Globus pallidus (tissue), 1 donor: ENCODE measurements around the gene ADGRV1.

Source experiments
- DNase-seq: peaks from one replicate; pipeline ENCODE4 v3.0.0-alpha.2; 2015; ENCODE audit warnings: low spot score

The ADGRV1 gene

GRCh38 chr5:91164424-91164823 is 605.8 kb downstream of the ADGRV1 start:
- peak; percentile 81 for DNase-seq

- no peak for DNase-seq
These were observed 607.6 kb downstream of the ADGRV1 start for GRCh38 chr5:91166059-91166807.

GRCh38 chr5:91168859-91169258 is 610.3 kb downstream of the ADGRV1 start:
- DNase-seq: no peak

- DNase-seq: no peak
These were observed 611.7 kb downstream of the ADGRV1 start for GRCh38 chr5:91170266-91170665.

GRCh38 chr5:91171322-91171721 is 612.7 kb downstream of the ADGRV1 start:
- no peak for DNase-seq

GRCh38 chr5:91174396-91174795 is 615.8 kb downstream of the ADGRV1 start:
- DNase-seq: no peak

DNA sequence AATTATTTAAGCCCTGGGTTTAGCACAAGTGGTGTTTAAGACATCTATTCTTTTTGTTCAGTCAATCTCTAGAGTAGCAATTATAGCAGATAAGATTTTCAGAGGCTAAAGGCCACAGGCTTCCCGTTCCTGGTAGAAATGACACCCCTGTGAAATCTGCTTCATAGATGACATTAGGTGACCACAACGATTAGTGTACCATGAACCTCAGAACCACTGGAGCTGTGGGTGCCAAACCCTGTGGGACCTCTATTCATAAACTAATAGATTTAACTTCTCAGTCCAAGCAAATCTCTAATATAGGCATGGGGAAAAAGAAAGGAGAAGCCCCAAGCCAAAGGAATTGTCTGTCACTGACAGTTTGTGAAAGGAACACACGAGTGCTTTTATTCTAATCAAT is 617.1 kb downstream of the ADGRV1 start:
- DNase-seq: no peak

- no peak for DNase-seq
These were observed 617.9 kb downstream of the ADGRV1 start for GRCh38 chr5:91176288-91177016.

GRCh38 chr5:91177085-91177484 is 618.5 kb downstream of the ADGRV1 start:
- no peak for DNase-seq

DNA sequence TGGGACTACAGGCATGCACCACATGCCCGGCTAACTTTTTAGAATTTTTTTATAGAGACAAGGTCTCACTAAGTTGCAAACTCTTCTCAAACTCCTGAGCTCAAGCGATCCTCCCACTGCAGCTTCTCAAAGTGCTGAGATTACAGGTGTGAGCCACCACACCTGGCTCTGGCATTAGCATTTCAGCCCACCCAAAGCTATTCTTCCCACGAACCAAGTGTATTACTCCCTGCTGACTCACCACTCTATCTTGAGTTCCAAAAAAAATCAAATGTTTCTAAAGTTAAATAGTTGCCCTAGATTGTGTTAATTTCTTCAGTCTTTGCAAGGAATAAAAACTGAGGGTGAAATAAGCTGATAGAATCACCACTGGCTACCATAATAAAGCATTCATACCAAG is 619.0 kb downstream of the ADGRV1 start:
- no peak for DNase-seq

DNA sequence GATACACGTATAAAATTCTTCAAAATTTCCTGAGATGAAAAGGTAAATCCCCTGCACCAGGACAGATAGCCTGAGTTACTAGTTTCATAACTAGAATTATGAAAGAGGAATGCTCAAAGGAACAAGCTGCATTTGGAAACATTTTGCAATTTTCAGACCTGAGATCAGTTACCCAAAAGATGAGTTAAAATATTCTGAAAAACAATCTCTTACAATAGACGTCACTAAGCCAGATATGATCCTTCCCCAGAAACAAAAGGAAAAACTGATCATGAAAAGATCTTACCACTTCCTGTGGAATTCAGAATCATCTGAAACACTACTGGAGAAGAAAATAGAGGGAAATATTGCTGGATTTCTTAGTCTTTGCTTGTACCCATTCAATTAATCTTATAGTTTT is 619.9 kb downstream of the ADGRV1 start:
- DNase-seq: no peak

GRCh38 chr5:91179018-91179417 is 620.4 kb downstream of the ADGRV1 start:
- no peak for DNase-seq

DNA sequence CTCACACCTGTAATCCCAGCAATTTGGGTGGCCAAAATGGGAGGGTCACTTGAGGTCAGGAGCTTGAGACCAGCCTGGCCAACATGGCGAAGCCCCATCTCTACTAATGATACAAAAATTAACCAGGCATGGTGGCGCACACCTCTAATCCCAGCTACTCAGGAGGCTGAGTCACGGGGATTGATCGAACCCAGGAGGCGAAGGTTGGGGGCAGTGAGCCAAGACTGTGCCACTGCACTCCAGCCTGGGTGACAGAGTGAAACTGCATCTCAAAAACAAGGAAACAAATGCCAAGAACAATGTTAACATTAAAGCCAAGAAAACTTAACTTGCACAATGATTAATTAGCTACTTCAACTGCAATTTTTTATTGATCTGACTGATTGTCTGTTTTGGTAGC is 621.9 kb downstream of the ADGRV1 start:
- no peak for DNase-seq

DNA sequence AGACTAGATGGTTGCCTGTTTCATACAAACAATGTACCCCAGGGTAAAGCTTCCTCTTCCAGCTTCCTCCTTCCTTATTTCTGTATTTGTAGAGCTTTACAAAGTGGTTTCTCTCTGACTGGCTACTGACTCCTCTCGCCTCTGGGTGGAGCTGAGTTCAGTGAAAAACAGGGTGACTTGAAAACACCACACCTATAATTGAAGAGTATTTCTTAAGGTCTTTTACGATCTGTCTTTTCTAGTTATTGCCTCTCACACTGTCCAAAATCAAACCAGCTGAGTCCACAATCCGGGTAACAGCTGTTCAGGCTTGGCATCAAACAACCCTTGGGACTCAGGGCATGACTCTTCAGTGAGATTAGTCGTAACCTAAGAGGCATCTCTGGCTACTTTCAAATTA is 624.2 kb downstream of the ADGRV1 start:
- peak; percentile 38 for DNase-seq

GRCh38 chr5:91183743-91184142 is 625.1 kb downstream of the ADGRV1 start:
- DNase-seq: no peak

DNA sequence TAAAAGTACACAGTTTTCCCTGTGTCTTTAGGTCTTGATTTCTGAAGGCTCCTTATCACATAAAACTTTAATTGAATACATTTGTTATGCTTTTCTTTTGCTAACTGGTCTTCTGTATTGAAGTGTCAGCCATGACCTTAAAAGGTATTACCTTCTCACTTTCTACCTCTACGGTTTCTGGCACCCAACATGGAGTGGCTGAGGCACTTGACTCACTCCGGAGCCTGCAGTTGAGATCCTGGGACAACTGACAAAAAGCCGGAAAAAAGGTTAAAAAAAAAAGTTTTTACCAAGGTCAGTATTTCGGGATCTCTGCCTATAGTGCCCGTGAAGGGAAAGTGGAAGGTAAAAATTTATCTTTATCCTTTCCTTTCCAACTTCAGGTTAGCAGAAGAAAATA is 627.5 kb downstream of the ADGRV1 start:
- DNase-seq: no peak

GRCh38 chr5:91187032-91187431 is 628.4 kb downstream of the ADGRV1 start:
- no peak for DNase-seq

DNA sequence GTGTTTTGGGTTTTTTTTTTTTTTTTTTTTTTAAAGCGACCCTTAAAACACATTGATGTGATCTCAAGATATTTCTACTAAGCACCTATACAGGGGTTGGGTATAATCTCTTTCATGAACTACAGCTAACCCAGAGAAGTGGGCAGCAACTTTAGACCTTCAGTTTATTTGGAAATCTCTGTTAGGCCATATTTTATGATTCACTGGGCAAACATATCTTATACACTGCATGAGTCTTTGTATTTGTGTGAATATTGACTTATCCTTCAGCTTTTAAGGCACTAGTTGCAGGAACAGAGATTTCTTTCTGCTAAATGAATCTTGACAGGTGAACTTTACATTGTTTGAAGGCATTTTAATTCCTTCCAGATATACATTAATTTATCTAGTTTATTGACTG is 630.2 kb downstream of the ADGRV1 start:
- DNase-seq: no peak

GRCh38 chr5:91189480-91190313 is 631.1 kb downstream of the ADGRV1 start:
- DNase-seq: peak; percentile 8

DNA sequence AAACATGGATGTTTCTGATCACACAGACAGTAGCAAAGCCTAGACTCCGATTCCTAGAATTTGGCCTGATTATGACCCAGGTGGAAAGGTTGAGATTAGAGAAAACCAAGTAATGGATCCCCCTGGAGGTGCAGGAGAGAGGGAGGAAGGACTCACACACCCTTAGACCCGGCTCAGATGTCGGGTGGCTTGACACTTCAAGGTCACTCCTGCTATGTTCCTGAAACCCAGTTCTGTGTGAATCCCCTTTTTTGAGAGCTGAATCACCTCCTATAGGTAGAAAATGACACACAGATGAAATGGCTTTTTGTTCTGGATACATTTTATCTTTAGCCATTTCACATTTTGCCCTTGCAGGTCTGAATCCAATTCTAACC is 631.7 kb downstream of the ADGRV1 start:
- DNase-seq: no peak

DNA sequence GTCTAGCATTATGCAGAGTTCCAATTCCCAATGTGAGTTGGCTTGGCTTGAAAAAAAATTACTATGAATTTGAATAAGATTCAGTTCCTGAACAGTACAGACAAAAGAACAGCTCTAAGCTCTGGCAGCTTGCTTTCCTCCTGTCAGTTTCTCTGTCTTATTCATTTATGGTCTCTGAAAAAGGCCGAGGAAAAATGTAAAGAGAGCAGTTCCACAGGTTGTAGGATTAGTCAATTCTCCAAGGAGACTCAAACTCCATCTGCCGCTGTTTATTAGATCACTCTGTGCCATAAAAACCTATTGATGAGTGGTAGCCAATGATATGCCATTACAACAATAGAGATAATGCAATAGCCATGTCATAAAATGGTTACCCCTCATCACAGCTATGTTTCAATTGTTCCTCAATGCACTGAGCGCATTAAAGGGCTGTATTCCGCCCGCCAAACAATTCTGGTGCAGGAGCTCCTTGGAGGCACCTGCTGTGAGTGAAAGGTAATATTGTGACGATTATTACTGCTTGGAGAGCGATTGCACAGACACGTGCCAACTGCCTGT is 636.3 kb downstream of the ADGRV1 start:
- no peak for DNase-seq

GRCh38 chr5:91200692-91201091 is 642.1 kb downstream of the ADGRV1 start:
- no peak for DNase-seq

GRCh38 chr5:91206103-91206502 is 647.5 kb downstream of the ADGRV1 start:
- DNase-seq: no peak
